Measurements from ENCODE around the gene TTLL1. TPM values are rescaled to one million over a fixed set of nuclear protein-coding genes. Genes with fewer than 3 reads are reported as not detected.
"Not testable (repeated sequence)": the region's sequence is repeated elsewhere in the genome, so short reads cannot be mapped to it uniquely, and the experiment has no call there.

Gene TTLL1
- polyA plus RNA-seq, 1 experiment: 22.1 TPM

DNA sequence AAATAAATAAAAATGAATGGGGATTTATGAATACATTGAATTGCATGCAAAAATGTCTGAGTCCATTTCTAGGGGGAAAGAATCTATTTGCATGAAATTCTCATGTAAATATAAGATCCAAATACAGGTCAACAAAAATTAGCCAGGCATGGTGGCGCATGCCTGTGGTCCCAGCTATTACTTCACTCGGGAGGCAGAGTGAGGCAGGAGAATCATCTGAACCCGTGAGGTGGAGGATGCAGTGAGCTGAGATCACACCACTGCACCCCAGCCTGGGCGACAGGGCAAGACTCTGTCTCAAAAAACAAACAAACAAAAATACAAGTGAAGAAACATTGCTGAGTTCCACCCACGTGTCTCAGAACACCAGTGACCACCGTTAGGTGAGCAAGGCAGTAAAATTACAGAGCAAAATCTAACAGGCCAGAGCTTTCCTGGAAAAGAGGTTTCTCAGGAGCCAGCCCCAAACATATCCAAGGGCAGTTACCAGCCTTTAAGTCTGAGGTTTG is 91.6 kb downstream of the TTLL1 start:
- H3K4me3 ChIP-seq (ENCODE audit: low read depth, low read length): no peak overlapping the region
- no peaks in the 10 kb centered on the region for H3K36me3 ChIP-seq (ENCODE audit: control insufficient read depth, insufficient read depth, low read length)
- no peaks in the 10 kb centered on the region for H3K27me3 ChIP-seq (ENCODE audit: control insufficient read depth, insufficient read depth, low read length)
- ChIA-PET CTCF (interaction anchor here (0.9 to 1.9 kb wide), 2 partner anchors 36 to 93 kb away, joined by 3 to 4 read pairs; no protein-coding TSS in a partner anchor), POLR2A (interaction anchor here (0.6 kb wide), 1 partner anchor 18 kb away, joined by 10 read pairs; the partner anchor contains the start of gene PACSIN2)
- TF ChIP-seq, protein P1, sequence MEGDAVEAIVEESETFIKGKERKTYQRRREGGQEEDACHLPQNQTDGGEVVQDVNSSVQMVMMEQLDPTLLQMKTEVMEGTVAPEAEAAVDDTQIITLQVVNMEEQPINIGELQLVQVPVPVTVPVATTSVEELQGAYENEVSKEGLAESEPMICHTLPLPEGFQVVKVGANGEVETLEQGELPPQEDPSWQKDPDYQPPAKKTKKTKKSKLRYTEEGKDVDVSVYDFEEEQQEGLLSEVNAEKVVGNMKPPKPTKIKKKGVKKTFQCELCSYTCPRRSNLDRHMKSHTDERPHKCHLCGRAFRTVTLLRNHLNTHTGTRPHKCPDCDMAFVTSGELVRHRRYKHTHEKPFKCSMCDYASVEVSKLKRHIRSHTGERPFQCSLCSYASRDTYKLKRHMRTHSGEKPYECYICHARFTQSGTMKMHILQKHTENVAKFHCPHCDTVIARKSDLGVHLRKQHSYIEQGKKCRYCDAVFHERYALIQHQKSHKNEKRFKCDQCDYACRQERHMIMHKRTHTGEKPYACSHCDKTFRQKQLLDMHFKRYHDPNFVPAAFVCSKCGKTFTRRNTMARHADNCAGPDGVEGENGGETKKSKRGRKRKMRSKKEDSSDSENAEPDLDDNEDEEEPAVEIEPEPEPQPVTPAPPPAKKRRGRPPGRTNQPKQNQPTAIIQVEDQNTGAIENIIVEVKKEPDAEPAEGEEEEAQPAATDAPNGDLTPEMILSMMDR (IDR thresholded peaks at IDR 0.05; ENCODE audit: insufficient read depth, low read depth, low read length): no peak
- DNase-seq (ENCODE audit: low read depth): no peak

DNA sequence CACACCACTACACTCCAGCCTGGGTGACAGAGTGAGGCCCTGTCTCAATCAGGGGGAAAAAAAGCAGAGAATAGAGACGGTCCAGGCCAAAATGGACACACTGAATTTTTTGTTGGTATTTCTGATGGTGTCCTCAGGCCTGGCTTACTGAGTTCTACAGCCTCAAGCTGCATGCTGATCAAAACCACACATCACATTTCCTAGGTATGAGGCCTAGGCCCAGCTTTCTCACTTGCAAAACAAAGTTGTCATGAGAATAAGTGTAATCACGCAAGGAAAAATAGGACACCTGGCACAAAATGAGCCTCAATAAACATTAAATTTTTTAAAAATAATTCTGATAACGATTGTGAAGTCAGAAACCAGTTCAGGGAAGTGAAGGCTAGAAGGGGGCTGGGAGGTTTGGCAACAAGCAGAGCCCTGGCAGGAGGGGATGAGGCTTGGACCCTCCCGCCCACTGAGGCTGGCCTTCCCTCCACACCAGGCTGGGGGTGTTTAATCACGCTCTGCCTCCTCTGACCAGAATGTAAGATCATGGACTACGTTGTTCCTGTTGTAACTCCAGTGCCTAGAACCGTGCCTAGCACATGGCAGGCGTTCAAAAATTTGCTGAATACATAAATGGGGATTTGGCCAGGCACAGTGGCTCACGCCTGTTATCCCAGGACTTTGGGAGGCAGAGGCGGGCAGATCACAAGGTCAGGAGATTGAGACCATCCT is 92.4 kb downstream of the TTLL1 start:
- Histone ChIP-seq H3K36me3 (ENCODE audit: control insufficient read depth, insufficient read depth, low read length) (no peaks in the 10 kb centered on the region), H3K4me3 (ENCODE audit: low read depth, low read length) (no peak overlapping the region), H3K27me3 (ENCODE audit: control insufficient read depth, insufficient read depth, low read length) (no peaks in the 10 kb centered on the region)
- no peak for DNase-seq (ENCODE audit: low read depth)
- CTCF ChIA-PET: interaction anchor here (1.9 kb wide), 1 partner anchor 37 kb away, joined by 4 read pairs; no protein-coding TSS in a partner anchor
- TF ChIP-seq, protein P1 (IDR thresholded peaks at IDR 0.05; ENCODE audit: insufficient read depth, low read depth, low read length): no peak
- POLR2A ChIA-PET: no interaction called here

DNA sequence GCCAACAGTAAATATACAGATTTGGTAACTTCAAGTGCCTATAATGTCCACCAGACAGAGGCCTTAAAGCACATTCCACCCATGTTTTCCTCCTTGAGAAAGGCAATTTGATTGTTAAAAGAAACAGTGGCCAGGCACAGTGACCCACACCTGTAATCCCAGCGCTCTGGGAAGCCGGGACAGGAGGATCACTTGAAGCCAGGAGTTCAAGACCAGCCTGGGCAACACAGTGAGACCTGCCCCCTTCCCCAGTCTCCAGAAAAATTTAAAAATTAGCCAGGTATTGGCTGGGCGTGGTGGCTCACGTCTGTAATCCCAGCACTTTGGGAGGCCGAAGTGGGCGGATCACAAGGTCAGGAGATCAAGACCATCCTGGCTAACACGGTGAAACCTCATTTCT is 93.5 kb downstream of the TTLL1 start:
- CTCF ChIA-PET: interaction anchor here (0.8 to 1.0 kb wide), 4 partner anchors 9 to 192 kb away, joined by 3 to 4 read pairs (median 3); partner anchors contain the start of gene TTLL12
- not testable (repeated sequence) for H3K4me3 ChIP-seq (ENCODE audit: low read depth, low read length); H3K27me3 ChIP-seq (ENCODE audit: control insufficient read depth, insufficient read depth, low read length); H3K36me3 ChIP-seq (ENCODE audit: control insufficient read depth, insufficient read depth, low read length); DNase-seq (ENCODE audit: low read depth)
- POLR2A ChIA-PET: interaction anchor here (0.6 to 0.9 kb wide), 5 partner anchors 9 to 139 kb away, joined by 3 to 9 read pairs (median 4); partner anchors contain the start of gene PACSIN2

DNA sequence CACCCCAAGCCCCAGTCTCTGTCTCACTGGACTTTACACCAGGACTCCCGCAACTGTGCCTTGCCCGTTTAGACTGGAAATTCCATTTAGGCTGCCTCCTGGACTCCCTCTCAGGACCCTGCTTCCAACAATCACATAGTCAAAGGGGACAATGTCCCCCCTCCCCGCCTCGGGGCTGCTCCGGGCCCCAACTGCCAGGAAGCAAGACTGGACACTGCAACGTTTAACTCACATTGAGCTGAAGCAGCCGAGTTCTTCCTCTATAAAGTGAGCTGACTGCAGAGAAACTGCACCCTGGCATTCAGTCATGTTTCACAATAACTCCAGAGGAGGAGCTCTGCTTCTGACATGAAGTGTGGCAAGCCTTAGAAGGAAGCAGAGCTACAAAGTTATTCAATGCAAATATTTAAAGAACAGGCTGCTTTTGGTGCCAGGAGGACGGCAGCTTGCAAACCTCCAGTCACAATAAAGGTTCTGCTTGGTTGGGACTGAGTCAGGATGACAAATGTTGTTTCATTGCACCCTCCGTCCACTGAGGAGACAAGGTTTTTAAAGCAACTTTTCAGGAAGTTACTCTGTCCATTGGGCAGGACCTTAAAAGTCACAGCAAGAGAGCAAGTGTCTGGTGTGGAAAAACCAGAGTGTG is 94.2 kb downstream of the TTLL1 start:
- CTCF ChIA-PET: interaction anchor here (0.8 to 1.0 kb wide), 4 partner anchors 9 to 192 kb away, joined by 3 to 4 read pairs (median 3); partner anchors contain the start of gene TTLL12
- no peaks in the 10 kb centered on the region for H3K27me3 ChIP-seq (ENCODE audit: control insufficient read depth, insufficient read depth, low read length)
- peak overlapping the region; percentile 27 for H3K4me3 ChIP-seq (ENCODE audit: low read depth, low read length)
- H3K36me3 ChIP-seq (ENCODE audit: control insufficient read depth, insufficient read depth, low read length): no peaks in the 10 kb centered on the region
- peak; percentile 69 for DNase-seq (ENCODE audit: low read depth)
- POLR2A ChIA-PET: interaction anchor here (0.6 to 0.9 kb wide), 5 partner anchors 9 to 139 kb away, joined by 3 to 9 read pairs (median 4); partner anchors contain the start of gene PACSIN2
- TF ChIP-seq, protein P1 (IDR thresholded peaks at IDR 0.05; ENCODE audit: insufficient read depth, low read depth, low read length): no peak

DNA sequence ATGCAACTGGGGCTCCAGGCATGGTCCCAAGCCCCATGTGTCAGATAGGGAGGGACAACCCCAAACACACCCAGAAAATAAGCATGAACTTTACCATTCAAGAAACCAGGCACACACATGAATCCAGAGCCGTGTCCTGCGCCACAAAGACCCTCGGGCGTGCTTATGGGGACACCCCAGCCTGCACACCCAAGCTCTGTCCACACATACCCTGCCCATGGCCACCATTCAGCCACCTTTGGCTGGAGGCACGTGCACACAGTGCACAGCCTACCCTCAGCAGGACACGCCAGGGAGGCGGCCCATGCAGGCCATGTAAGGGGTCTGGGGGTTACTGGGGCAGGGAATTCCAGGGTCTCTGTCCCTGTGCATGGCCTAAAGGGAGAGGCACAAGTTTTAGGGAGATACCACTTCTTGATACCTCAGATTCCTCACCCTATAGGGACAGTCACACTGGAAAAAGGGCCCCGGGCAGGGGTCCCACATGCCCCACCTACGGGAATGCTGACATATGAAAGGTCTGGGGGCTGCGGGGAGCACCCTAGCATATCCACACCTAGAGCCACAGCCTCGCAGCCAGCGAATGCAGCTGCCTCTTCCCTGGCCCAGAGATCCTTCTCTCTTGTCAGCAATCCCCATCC is 94.8 kb downstream of the TTLL1 start:
- Histone ChIP-seq H3K27me3 (ENCODE audit: control insufficient read depth, insufficient read depth, low read length) (no peaks in the 10 kb centered on the region), H3K4me3 (ENCODE audit: low read depth, low read length) (peak overlapping the region; percentile 27), H3K36me3 (ENCODE audit: control insufficient read depth, insufficient read depth, low read length) (no peaks in the 10 kb centered on the region)
- no peak for DNase-seq (ENCODE audit: low read depth)
- ChIA-PET POLR2A (interaction anchor here (0.8 to 0.9 kb wide), 2 partner anchors 10 to 138 kb away, joined by 3 to 5 read pairs; no protein-coding TSS in a partner anchor), CTCF (interaction anchor here (0.8 to 1.9 kb wide), 5 partner anchors 10 to 193 kb away, joined by 3 to 8 read pairs (median 3); partner anchors contain the start of gene TTLL12)
- TF ChIP-seq, protein P1 (IDR thresholded peaks at IDR 0.05; ENCODE audit: insufficient read depth, low read depth, low read length): no peak

All from BJ (cell line).